Thymus (tissue), 11 donors: ENCODE measurements around the gene SMIM24. TPM values are rescaled to one million over a fixed set of nuclear protein-coding genes. Genes with fewer than 3 reads are reported as not detected.

ENCODE experiments used
- DNase-seq, 9 donors: peaks; one replicate each; pipeline ENCODE4 v3.0.0-alpha.2; 2013; ENCODE audit warnings: low spot score in 9 of 9, low read depth in 6 of 9, missing footprints in 1 of 9
- H3K27ac ChIP-seq, 2 donors: one replicate each; pipeline ENCODE4 v1.5.1; 2013; ENCODE audit warnings: control low read depth in 1 of 2, low read depth in 1 of 2, low read length in 1 of 2, mild to moderate bottlenecking in 1 of 2, moderate library complexity in 1 of 2
- H3K27me3 ChIP-seq, 2 donors: one replicate each; pipeline ENCODE4 v1.5.1; 2013; ENCODE audit warnings: low read length in 1 of 2; ENCODE audit not compliant: control insufficient read depth in 2 of 2, insufficient read depth in 1 of 2
- H3K36me3 ChIP-seq, 2 donors: one replicate each; pipeline ENCODE4 v1.5.1; 2013; ENCODE audit warnings: low read length in 1 of 2, mild to moderate bottlenecking in 1 of 2, moderate library complexity in 1 of 2; ENCODE audit not compliant: control insufficient read depth in 2 of 2, insufficient read depth in 2 of 2
- H3K4me1 ChIP-seq, 2 donors: one replicate each; pipeline ENCODE4 v1.5.1; 2013; ENCODE audit warnings: low read length in 2 of 2; ENCODE audit not compliant: control insufficient read depth in 2 of 2, insufficient read depth in 2 of 2
- H3K4me3 ChIP-seq, 2 donors: one replicate each; pipeline ENCODE4 v1.5.1; 2013; ENCODE audit warnings: low read length in 2 of 2, control low read depth in 1 of 2, mild to moderate bottlenecking in 1 of 2
- H3K9me3 ChIP-seq, 2 donors: one replicate each; pipeline ENCODE4 v1.5.1; 2013; ENCODE audit warnings: low read length in 1 of 2, mild to moderate bottlenecking in 1 of 2; ENCODE audit not compliant: control insufficient read depth in 2 of 2, insufficient read depth in 1 of 2
- WGBS: extraction: QIAGEN DNeasy Blood & Tissue Kit; methylation state at CpG from one replicate; pipeline ENCODE4 v1.1.7; 2013; 5-methylcytosine and 5-hydroxymethylcytosine counted together
- polyA plus RNA-seq: library from polyadenylated mRNA; stranded (reverse); fragments of 200-250 nt; gene quantifications from one replicate; pipeline ENCODE4 v1.2.3, GENCODE V29; 2013
- total RNA-seq: library from RNA; stranded (reverse); fragments of 120-200 nt; gene quantifications from one replicate; pipeline ENCODE4 v1.2.4, GENCODE V29; 2013
- donor health status: healthy.

The SMIM24 gene
- total and polyA plus RNA-seq, 2 donors = 38.6 to 74.7 TPM

- Histone ChIP-seq H3K4me3 (no peak overlapping the region), H3K27me3 (no peaks in the 10 kb centered on the region), H3K4me1 (peaks cover 5 to 12% of the 10 kb centered on the region in 2 donors), H3K36me3 (peaks cover 27 to 45% of the 10 kb centered on the region in 2 donors), H3K27ac (peak overlapping the region in 1 of 2 donors; percentile 86), H3K9me3 (no peaks in the 10 kb centered on the region)
- 97% methylated on average over 14 of the region's 14 CpGs for WGBS
- DNase-seq = no peak
Observed at GRCh38 chr19:3493651-3494050, 13.3 kb upstream of the SMIM24 start.

DNA sequence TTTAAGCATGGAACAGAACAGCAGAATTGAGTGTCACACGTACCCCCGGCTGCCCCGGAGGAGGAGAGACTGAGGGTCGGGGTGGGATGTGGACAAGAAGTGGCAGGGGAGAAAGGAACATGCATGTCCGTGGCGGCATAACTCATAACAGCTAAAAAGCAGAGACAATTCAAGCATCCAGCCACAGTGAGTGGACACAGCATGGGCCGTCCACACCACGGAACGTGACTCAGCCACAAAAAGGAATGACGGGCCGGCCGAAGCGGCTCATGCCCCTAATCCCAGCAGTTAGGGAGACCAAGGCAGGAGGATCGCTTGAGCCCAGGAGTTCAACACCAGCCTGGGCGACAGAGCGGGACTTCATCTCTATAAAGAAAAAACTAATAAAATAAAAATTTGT lies 12.6 kb upstream of the SMIM24 start:
- Histone ChIP-seq H3K27me3 (no peaks in the 10 kb centered on the region), H3K9me3 (no peaks in the 10 kb centered on the region), H3K27ac (no peak overlapping the region), H3K4me3 (no peak overlapping the region), H3K36me3 (peaks cover 27 to 48% of the 10 kb centered on the region in 2 donors), H3K4me1 (peaks cover 5 to 12% of the 10 kb centered on the region in 2 donors)
- WGBS = 96% methylated on average over 16 of the region's 16 CpGs
- no peak for DNase-seq

DNA sequence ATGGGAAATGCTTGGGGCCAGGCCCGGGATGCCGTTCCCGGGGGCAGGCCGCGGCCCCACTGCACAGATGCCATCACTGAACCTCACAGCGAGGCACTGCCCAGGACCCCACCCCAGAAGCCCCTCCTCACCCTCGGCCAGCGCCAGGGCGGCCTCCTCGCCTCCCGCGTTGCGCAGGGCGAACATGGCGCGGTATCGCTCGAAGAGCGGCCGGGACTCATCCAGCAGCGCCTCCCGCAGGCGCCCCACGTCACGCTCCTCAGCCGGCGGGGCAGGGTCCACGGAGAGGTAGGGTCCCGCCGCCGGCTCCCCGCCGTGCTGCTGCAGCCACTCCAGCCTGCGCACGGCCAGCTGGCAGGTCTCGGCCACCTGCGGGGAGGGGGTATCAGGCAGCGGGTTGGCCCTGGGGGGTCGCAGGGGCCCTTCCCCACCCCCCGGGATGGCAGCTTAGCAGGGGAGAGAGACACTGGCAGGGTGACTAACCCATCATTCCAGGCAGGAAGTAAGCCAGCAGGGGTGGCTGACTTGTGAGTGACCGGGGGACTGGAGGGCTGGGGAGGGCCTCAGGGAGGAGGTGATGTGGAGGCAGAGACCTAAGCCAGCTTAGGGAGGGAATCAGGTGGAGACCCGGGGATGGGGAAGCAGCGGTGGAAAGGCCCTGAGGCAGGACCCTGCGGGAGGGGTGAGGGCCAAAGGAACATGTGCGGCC lies 12.0 kb upstream of the SMIM24 start:
- 98% methylated on average over 45 of the region's 45 CpGs for WGBS
- Histone ChIP-seq H3K27me3 (no peaks in the 10 kb centered on the region), H3K4me3 (no peak overlapping the region), H3K4me1 (peaks cover 5 to 12% of the 10 kb centered on the region in 2 donors), H3K9me3 (no peaks in the 10 kb centered on the region), H3K27ac (no peak overlapping the region), H3K36me3 (peaks cover 27 to 48% of the 10 kb centered on the region in 2 donors)
- DNase-seq = no peak

- H3K9me3 ChIP-seq = no peaks in the 10 kb centered on the region
- H3K36me3 ChIP-seq = peaks cover 26 to 46% of the 10 kb centered on the region in 2 donors
- WGBS = 98% methylated on average over 55 of the region's 55 CpGs
- no peak for DNase-seq
- no peak overlapping the region for H3K4me3 ChIP-seq
- H3K27me3 ChIP-seq = no peaks in the 10 kb centered on the region
- H3K27ac ChIP-seq = no peak overlapping the region
- H3K4me1 ChIP-seq = peaks cover 5 to 12% of the 10 kb centered on the region in 2 donors
Observed at GRCh38 chr19:3491396-3492119, 11.2 kb upstream of the SMIM24 start.

GRCh38 chr19:3483226-3483628 lies 2.9 kb upstream of the SMIM24 start, which contains the start of gene SMIM44:
TSS of gene SMIM44 (minus strand) at chr19:3483441. CDS start at chr19:3483403, 38 bp downstream.
- WGBS = 95% methylated on average over 33 of the region's 33 CpGs
- peaks cover 3 to 18% of the 10 kb centered on the region in 2 donors for H3K4me1 ChIP-seq
- H3K4me3 ChIP-seq = no peak within 1 kb of the TSS
- peaks cover 0 to 15% of the 10 kb centered on the region in 2 donors for H3K27me3 ChIP-seq
- peaks cover 0 to 14% of the 10 kb centered on the region in 2 donors for H3K9me3 ChIP-seq
- no peak within 1 kb of the TSS for H3K27ac ChIP-seq
- DNase-seq = no peak
- H3K36me3 ChIP-seq = peaks cover 0 to 3% of the 10 kb centered on the region in 2 donors

DNA sequence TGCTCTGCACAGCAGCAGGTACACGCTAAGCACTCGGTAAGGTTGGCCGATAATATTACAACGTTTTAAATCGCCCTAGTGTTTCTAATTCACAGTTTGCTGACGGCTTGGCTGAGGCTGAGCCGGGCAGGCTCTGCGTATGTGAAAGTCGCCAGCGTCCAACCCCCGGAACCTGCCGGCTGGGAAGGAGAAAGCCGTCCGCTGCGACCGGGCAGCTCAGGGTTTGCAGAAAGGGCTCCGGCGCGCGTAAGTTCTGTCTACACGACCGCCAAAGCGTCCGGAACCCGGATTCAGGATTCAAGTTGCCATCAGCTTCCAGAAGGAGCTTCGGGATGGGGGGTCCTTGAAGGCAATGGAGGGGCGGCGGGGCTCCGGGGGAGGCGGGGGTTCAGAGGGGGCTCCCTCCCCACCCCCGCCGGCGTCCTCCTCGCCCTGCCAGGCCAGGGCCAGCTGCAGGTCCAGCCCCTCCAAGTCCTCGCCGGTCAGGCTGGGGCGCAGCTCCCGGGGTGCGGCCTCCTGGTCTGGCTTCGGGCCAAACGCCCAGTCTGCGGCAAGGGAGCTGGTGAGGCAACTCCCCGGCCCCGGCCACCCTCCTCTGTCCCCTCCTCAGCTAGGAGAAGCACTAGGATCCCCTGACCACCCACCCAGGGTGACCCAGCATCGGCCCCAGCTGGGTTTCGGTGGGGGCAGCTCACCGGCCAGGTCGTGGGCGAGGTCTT lies 2.3 kb upstream of the SMIM24 start:
- Histone ChIP-seq H3K4me3 (no peak overlapping the region), H3K36me3 (no peaks in the 10 kb centered on the region), H3K9me3 (peaks cover 0 to 16% of the 10 kb centered on the region in 2 donors), H3K27me3 (peaks cover 0 to 15% of the 10 kb centered on the region in 2 donors), H3K4me1 (peaks cover 3 to 20% of the 10 kb centered on the region in 2 donors), H3K27ac (no peak overlapping the region)
- no peak for DNase-seq
- 96% methylated on average over 49 of the region's 49 CpGs for WGBS

DNA sequence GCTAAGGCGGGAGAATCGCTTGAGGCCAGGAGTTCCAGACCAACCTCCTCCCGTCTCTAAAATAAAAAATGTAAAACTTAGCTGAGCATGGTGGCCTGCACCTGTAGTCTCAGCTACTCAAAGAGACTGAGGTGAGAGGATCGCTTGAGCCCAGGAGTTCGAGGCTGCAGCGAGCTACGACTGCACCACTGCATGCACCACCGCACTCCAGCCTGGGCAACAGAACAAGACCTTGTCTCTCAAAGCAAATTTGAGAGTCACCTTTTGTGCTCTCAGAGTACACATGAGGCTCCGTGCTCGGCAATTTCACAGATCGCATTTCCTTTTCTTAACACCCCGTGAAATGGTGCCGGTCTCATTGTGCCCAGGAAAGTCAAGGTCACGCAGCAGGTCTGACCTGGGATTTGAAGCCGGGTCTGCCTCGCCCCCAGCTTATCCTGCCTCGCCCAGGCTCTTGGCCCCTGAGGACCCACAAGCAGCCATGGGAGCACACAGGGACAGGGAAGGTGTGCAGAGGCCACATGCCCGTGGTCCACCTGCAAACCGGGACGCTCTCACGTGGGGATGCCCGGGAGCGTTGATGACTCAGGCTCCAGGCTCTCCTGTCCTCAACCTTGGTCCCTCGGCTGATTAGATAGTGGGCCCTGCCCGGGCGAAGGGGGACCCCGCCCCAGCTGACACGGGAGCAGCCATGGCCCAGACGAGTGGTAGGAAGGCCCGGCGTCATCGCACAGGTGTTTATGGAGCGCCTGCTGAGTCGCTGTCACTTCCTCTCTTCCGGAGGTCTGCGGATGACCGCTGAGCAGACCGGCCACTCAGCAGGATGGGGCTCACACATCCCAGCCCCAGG lies 1.1 kb upstream of the SMIM24 start:
- Histone ChIP-seq H3K4me3 (no peak overlapping the region), H3K36me3 (no peaks in the 10 kb centered on the region), H3K9me3 (peaks cover 0 to 16% of the 10 kb centered on the region in 2 donors), H3K4me1 (peaks cover 3 to 20% of the 10 kb centered on the region in 2 donors), H3K27me3 (peaks cover 0 to 15% of the 10 kb centered on the region in 2 donors), H3K27ac (no peak overlapping the region)
- WGBS = 92% methylated on average over 38 of the region's 38 CpGs
- DNase-seq = no peak

- 62% methylated on average over 9 of the region's 9 CpGs for WGBS
- peaks cover 0 to 16% of the 10 kb centered on the region in 2 donors for H3K9me3 ChIP-seq
- no peaks in the 10 kb centered on the region for H3K36me3 ChIP-seq
- DNase-seq = peak in 2 of 9 donors; percentile 36 to 62
- no peak overlapping the region for H3K4me3 ChIP-seq
- H3K27ac ChIP-seq = no peak overlapping the region
- H3K27me3 ChIP-seq = peaks cover 0 to 15% of the 10 kb centered on the region in 2 donors
- H3K4me1 ChIP-seq = peaks cover 3 to 20% of the 10 kb centered on the region in 2 donors
Observed at GRCh38 chr19:3479834-3480215, 500 bp downstream of the SMIM24 start.
